GM19438 (cell line): ENCODE results near the gene SCN4A.
"Not testable (repeated sequence)": the region's sequence is repeated elsewhere in the genome, so short reads cannot be mapped to it uniquely, and the experiment has no call there.

ENCODE experiments used
- ATAC-seq: cut with Tn5 transposase; IDR thresholded peaks from one replicate; pipeline ENCODE4 v1.9.1; 2021; ENCODE audit warnings: low read depth; ENCODE audit not compliant: unreplicated experiment

SCN4A gene

DNA sequence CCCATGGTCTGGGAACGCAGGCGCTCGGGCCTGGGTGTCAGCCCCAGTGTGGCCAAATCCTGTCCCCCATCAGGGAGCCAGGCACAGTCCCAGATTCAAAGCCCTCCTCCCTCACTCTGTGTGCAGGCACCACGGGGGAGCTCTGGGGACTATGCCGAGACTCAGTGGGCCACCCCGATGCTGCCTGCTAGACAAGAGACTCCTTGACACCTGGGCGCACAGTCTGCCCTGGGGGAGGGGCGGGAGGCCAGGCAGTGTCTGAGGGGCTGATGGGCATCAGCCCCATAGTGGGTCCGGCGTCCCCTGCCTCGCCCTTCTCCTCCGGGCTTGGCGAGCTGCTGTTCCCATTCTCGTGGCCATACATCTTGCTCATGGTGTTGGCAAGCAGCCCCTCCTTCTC is 32.1 kb downstream of the SCN4A start:
- no peak for ATAC-seq

DNA sequence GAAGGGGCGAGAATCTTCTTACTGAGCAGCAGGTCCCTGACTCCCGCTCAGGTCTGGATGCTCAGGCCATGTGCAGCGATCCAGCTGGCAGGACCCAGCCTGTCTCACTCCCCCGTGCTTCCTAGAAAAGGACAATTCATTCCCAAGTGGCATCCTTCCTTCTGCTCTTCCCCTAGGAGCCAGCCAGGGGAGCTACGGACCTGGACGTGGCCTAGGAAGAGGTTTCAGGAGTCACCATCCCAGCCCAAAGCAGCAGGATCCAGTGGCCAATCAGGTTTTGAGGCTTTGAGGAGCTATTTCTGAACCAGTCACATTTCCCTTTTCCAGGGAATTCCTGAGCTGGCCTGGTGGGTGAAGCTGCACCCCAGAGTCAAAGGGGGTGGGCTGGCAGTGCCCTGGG is 32.8 kb downstream of the SCN4A start:
- no peak for ATAC-seq

DNA sequence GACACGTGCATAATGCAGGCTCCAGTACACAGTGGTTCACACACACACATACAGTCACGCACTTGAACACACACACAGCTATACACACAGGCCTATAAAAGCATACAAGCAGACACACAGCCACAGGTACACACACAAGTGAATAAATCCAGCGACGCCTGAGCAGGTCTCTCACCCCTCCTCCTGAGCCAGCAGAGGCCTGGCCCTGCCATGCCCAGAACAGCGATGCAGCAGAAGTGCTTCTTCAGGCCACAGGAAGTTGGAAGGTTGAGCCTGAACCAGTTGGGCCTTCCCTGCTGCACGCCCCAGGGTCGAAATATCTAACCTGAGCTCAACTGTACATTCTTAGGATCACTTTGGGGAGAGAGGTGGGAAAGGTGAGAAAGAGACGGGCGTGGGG is 33.3 kb downstream of the SCN4A start:
- ATAC-seq = no peak

DNA sequence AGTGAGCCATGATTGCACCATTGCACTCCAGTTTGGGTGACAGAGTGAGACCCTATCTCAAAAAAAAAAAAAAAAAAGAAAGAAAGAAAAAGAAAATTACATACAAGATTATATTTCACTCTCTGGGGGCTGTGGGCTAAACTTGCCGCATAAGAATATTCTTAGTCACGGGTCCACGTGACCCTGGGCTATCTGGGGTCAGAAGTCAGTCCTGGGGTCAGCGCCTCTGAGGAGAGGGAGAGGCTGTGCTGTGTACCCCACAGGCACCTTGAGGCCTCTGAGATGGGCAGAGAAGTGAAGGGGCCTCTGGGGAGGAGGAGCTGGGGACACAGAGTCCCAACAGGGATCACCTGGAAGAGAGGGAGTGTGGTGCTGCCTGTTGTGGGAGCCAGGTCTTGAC is 34.8 kb downstream of the SCN4A start:
- ATAC-seq = no peak

DNA sequence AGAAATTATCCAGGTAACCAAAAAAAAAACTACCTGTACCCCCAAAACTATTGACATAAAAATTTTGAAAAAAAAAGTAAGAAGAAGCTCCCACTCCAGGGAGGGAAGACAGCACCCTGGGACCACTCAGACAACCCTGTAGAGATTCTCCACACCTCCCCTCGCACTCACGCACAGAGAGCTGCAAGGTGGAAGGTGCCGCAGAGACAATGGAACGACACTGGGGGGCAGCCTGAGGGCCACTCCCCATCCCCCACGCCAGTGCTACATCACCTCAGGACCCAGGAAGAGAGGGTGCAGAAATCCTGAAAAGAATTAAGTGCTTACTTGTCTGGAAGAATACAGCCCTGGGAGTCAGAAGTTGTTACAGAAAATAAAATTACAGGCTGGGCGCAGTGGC is 35.4 kb downstream of the SCN4A start:
- ATAC-seq = no peak

DNA sequence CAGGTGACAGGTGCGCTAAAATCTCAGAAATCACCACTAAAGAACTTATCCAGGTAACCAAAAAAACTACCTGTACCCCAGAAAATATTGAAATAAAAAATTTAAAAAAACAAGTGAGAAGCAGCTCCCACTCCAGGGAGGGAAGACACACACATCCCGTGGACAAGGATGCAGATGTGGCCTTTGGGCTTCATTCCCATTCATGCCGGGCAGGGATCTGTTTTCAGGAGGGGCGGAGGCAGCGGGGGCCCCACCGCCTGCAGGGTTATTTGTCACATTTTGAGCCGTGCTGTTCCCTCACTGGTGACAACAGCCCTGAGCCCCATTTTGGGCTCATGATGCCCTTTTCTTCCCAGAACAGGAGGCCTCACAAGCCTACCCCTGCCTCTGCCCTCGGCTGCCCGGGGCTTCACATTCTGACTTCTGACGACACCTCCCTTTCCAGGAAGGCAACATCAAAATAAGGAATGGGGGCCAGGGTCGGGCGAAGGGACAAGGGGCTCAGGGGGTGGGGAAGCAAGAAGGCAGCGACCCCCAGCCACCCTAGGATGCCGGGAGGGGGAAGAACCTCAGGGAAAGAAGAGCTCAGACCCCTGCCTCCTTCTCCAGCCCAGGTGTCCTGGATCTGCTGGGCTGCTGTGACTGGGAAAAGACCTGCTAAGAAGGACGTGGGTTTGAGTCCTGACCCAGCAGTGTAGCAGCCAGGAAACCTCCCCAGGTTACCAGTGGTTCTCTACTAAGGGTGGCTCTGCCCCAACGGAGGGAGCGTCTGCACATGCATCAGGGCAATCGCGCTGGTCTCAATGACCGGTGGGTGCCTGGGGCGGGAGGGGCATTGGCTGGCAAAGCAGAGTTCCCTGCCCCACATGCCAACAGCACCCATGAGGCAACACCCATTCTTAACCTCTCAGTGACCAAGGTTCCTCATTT is 38.3 kb downstream of the SCN4A start:
- ATAC-seq = no peak

DNA sequence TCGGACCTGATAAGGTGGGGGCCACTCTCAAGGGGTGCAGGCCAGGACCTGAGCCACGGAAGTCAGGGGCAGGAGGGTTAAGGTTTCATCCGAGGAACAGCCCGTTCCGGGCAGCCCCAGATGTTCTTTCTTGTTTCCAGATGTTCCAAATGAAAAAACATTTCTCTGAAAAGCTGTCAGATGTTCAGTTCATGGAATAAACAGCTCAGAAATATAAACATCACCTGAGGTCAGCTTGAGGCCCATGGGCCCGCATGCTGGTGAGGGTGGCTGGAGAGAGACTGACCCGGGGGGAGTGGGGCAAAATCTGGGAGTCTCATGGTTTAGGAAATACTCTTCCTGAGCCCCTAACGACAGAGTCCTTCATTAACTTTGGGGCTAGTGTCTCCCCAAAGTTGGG is 39.1 kb downstream of the SCN4A start:
- ATAC-seq = no peak

DNA sequence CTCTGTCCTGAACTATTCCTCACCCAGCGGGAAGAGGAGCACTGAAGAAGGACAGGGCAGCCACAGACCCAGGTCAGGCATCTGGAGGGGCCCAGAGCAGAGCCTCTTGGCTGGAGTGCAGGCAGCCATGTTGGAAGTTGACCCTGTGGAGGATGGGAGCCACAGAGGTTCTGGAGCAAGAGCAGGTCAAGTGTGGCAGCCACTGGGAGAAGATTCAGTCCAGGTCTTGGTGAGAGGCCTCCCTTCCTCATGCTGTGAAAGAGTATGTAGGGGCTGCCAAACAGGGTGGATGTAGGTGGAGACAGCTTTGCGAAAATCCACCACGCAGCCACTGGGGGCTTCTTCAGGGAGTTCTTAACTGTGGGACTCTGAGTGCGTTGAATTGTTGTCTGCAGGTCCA is 40.0 kb downstream of the SCN4A start:
- ATAC-seq = peak; percentile 11

DNA sequence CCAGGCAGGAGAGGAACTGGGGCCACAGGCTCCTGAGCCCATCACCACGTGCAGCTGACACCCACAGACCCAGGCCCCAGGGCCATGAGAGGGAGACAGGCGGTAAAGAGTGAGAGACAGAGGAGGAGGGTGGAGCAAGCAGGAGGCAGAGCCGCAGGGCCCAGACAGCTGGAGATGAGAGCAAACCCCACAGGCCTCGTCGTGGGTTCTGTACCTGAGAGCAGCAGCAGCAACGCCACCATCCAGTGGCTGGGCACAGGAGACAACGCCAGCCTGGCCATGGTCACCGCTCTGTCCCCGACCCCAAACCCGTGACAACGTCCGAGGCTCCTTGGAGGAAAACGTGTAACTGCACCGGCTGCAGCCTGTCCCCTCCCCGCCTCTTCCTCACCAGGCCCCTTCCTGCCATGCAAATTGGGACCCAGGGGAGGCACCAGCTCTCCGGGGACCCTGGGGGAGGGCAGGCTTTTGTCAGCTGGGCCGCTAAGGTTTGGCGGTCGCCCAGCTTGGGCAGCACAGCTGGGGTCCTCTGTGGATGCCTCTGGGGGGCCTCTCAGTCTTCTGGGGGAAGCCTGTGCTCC is 40.6 kb downstream of the SCN4A start, which contains the start of gene CD79B:
Gene CD79B, minus strand, starts transcription at position 351 of the 581 bp plus-strand sequence. Its CDS starts 70 bp downstream, at position 281.
- ATAC-seq = peak; percentile 76

DNA sequence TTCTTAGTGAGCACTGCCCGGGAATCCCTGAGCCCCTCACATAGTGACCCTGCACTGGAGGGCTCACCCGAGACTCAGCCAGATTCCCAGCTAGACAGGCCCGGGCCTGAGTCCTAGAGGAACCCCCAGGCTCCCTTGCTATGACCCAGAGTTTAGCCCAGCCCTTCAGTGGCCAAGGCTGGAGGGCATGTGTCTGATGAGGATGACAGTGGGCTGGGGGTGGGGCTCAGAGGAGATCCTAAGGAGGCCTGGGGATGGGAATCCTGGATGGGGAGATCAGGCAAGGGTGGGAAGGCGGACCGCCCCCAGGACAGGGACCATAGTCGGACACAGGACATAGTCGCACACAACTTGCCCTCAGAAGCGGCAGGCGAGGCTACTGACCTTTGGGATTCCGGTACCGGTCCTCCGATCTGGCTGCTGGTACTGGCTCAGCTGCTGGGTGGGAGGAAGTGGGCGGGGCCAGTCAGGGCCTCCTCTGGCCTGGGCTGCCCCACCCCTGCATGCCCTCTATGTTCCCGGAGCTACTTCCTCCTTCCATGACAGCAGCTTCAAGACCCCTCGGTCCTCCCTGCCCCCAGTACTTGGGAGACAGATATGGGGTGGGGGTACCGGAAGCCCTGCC is 41.7 kb downstream of the SCN4A start:
- no peak for ATAC-seq

DNA sequence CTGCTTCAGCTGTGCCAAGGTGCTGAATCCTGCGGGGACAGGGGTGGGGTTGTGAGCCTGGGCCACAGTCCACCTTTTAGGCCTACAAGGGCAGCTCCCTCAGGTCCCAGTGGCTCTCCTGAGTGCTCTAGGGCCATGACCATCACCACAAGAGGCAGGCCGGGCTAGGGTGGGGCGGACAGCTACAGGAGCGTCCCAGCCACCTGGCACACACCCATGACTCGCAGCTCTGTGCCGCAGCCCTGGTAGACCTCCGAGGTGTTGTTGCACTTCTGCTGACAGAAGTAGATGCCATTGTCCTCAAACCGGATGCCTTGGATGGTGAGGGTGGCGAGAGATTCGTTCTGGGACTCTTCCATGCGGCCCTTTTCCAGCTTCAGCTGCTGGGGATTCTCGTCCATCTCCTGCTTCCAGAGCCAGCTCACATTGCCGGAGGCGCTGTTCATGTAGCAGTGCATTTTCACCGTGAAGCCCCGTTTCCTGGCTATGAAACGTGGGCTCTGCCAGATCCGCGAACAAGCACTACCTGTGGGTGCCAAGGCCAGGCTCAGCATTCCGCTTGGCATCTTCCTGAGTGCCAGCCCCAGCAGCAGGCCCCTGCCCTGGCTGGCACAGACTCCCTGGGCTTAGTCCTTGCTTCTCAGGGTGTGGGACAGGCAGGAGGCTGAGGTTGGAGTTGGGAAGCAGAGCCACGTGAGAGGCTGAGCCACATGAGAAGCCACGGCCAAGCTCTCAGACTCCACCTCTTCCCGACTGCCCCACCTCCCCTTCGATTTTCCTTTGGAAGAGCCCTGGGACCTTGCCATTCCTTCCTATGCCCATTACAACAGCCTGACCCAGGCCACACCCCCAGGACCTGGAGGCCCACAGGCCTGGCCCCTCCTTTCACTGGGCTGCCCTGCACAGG is 42.6 kb downstream of the SCN4A start:
- ATAC-seq = no peak

DNA sequence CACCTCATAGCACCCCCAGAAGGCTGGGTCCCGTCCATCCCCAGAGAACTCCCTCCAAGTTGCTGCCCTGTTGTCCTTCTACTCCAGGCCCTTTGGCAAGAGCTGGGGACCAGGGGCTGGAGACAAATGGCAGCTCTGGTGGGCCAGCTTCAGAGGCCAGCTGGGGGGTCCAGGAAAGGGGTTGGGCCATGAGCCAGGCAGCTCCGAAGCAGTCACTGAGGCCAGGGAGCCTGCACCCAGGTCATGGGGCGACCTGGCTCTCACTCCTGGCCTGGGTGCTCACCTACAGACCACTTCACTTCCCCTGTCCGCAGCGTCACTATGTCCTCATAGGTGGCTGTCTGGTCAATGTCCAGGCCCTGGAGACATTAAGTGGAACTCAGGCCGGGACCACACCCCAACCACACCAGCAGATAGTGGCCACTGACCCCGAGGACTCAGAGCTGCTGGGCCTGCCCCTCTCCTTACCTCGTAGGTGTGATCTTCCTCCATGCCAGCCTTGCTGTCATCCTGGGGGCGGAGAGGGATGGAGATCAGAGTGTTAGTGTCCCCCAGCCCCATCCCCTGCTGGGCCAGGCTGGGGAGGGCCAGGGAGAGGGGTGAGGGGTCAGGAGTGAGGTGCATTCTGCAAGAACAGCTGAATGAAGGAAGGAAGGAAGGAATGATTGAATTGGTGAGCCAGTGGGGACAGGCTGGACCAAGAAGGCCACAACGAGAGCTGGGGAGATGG is 43.6 kb downstream of the SCN4A start:
- ATAC-seq = no peak

DNA sequence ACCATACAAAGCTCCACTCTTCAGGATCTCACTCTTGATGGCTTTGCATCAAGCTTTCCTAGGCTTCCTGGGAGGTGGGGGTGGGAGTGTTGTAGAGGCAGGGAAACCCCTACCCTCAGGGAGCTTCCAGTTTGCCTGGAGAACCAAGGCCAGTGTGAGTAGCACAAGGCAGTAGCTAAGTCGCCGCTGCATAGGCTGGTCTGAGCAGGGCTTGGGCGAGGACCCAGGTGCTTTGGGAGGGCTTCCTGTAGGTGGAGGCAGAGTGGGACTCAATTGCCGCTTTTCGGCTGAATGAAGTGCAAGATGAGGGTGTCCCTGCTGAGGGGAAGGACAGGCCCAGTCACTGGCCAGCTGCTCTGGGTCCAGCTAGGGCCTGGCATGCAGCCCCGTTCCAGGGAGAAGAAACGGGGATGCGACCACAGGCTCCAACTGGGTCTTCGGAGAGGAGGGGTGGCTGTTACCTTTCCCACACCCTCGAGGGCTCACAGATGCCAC is 44.5 kb downstream of the SCN4A start:
- ATAC-seq = no peak

DNA sequence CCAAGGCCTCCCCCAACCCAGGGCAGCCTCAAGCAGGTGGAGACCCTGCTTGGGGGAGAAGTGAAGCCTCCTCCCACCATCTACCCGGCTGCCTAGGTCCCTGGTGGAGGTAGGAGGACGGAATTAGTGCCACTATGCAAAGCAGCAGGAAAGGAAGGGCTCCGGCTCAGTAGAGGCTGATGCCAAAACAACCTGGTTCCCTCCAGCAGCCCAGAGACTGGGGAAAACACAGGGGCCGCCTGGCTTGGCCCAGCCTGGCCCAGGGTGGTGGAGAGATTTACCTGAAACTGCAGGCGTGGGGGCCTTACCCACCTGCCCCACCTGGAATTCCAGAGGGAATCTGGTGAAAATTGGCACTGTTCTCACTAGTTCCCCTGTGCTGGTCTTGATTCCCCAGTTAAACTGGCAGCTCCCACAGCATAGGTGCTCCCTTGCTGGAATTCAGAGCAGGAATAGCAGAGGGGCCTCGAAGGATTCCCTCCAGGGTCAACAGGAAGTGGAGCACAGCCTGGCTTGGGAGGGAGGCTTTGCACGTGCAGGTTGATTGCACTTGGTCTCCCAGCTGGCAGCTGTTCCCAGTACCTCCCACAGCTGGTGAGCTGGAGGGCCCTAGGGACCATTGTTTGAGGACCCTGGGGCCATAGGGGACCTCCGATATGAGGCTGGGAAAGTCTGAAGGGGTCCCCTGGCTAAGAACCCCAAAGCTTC is 45.1 kb downstream of the SCN4A start:
- ATAC-seq = no peak

DNA sequence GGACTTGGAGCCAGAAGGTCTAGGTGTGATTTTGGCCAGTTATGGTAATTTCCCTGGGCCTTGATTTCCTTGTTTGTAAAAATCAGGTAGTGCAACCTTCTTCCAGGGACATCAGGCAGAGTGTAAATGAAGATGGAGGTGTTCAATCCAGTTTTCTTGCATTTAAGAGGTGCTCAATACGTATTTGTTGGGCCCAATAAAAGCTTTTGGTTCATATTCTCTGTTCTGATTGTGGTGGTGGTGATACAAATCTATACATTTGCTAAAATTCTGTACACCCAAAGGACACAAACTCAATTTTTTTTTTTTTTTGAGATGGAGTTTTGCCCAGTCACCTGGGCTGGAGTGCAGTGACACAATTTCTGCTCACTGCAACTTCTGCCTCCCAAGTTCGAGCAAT is 46.6 kb downstream of the SCN4A start:
- no peak for ATAC-seq

DNA sequence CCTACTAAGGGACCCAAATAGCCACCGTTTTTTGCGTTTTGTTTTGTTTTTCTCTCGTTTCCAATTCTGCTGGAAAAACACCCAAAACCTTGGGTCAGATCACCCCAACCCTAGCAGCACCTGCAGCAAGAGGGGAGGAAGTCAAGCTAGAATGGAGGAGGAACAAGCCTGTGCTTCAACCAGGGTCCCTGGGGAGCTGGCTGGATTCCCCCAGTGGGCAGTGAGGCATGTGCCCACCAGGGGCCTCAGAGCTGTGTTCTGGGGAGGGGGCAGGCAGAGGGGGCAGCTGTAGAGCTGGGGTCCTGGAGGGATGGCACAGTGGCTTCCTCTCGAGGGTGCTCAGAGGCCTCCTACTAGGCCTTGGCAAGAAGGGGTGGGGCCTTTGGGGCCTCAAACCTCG is 47.1 kb downstream of the SCN4A start:
- ATAC-seq = no peak

DNA sequence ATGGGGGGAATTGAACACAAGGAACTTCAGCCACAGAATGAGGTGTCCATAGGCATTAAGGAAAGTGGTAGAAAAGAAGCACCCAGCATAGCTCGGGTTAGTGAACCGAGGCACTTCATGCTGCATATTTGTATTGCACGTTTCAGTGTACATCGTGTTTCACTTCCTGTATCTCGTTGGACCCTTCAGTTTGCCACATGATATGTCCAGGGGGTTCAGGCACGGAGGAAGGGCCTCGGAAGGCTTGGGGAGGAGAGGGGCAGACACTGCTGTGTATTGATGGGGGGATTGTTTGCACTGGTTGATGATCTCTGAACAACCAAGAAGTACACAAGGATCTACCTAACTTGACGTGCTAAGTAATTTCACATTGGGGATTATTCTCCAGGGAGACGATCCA is 50.3 kb downstream of the SCN4A start:
- not testable (repeated sequence) for ATAC-seq

DNA sequence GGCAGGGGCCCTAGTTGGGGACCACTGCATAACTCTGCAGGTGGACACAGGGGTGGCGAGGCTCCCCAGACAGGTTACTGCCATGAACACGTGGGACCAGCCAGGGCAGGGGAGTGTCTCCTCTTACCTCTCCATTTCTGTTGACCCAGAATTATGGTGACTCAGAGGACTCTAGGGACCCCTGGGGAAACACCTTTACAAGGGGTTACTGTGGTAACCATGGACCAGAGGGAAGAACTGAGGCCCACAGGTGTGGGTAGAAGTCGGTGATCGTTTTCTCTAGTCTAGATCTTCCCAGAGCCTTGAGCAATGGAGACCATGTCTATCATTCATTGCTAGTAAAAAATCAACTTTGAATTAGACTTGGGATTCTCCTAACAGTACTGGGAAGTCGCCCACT is 51.9 kb downstream of the SCN4A start:
- ATAC-seq = not testable (repeated sequence)

DNA sequence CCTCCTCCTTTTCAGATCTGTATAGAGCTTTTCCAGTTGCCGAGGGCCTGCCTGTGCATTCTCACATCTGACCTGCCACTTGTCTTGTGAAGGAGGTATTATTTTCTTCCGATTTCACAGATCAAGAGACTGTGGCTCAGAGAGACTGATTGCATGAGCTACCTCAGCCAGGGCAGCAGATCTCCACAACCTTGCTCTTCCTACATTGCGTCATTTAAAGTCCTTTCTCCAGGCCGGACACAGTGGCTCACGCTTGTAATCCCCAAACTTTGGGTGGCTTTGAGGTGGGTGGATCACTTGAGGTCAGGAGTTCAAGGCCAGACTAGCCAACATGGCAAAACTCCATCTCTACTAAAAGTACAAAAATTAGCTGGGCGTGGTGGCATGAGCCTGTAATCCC is 52.7 kb downstream of the SCN4A start:
- not testable (repeated sequence) for ATAC-seq
